Breast epithelium (tissue), 3 donors: ENCODE data around the gene ACYP1.

Experiments
- CTCF ChIP-seq, 3 donors: fragments of 450-650 bp; IDR thresholded peaks; one replicate each; pipeline ENCODE4 v1.5.1; 2016 to 2017; ENCODE audit warnings: antibody characterized with exemption in 3 of 3, mild to moderate bottlenecking in 3 of 3, moderate library complexity in 3 of 3
- POLR2A ChIP-seq: fragments of 450-650 bp; IDR thresholded peaks from one replicate; pipeline ENCODE4 v1.6.1; 2016; ENCODE audit warnings: antibody characterized with exemption, mild to moderate bottlenecking, moderate library complexity
- POLR2AphosphoS5 ChIP-seq, 3 donors: sonication (generic); formaldehyde crosslinking; IDR thresholded peaks; one replicate each; pipeline ENCODE4 v1.6.1; 2017; ENCODE audit warnings: antibody characterized with exemption in 3 of 3

DNA sequence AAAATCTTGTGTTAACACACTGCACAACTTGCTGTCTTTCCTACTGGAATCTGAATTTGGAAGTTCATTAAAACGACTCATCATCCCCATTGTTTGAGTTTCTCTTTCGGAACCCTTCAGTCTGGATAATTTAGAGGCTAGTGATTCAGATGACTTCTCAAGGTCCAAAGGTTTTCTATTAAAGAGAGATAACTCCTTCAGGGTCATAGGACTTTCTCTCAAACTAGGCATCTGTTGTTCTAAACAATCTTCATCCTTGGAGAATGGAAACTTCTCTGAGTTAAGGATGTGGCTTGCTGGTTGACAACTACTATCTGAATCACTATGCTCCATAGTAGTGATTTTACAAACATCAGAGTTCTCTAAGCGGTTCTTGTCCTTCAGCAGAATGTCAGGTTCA, 16.9 kb downstream of the ACYP1 start:
- TF ChIP-seq POLR2AphosphoS5 (IDR thresholded peaks at IDR 0.05), result no peak
- no peak for TF ChIP-seq CTCF (IDR thresholded peaks at IDR 0.05)
- TF ChIP-seq POLR2A, result no peak
